ENCODE data around the gene CMYA5.

GRCh38 chr5:79772651-79773050, 83.0 kb downstream of the CMYA5 start:
- TF ChIP-seq CTCF (IDR thresholded peaks at IDR 0.05): no peak
- TF ChIP-seq POLR2A (IDR thresholded peaks at IDR 0.05): no peak
